IMR-90 (cell line): ENCODE data around the gene FOXK1. TPM values are rescaled to one million over a fixed set of nuclear protein-coding genes. Genes with fewer than 3 reads are reported as not detected.

ENCODE experiments used
- ATAC-seq: fragments of 200-7000 bp; cut with Tn5 transposase; 2 replicates; pipeline ENCODE4 v1.9.1; 2020; ENCODE audit warnings: low read depth, mild to moderate bottlenecking, moderate library complexity
- BruUV-seq: library from RNA; stranded (reverse); fragments of 400-500 nt; replicated peaks from 2 replicates; lab custom pipeline; 2021; lab: Mats Ljungman, UMichigan
- CTCF ChIA-PET: fragments of 300-600 bp; formaldehyde crosslinking; extraction: SDS; loops from one replicate; lab custom pipeline; 2021; ENCODE audit warnings: antibody characterized with exemption; lab: Yijun Ruan, JAX
- POLR2A ChIA-PET: fragments of 300-600 bp; sonication (Branson Sonifier 250); formaldehyde crosslinking; loops from one replicate; lab custom pipeline; 2022; ENCODE audit warnings: antibody characterized with exemption; ENCODE audit not compliant: unreplicated experiment; lab: Charles Lee
- DNase-seq: peaks from one replicate; pipeline ENCODE4 v3.0.0; 2013
- H2AFZ ChIP-seq: replicated peaks from 2 replicates; pipeline ENCODE3; 2013; ENCODE audit warnings: low read length, mild to moderate bottlenecking; ENCODE audit not compliant: poor library complexity
- H2AK5ac ChIP-seq: 2 replicates; pipeline ENCODE4 v1.6.1; 2013; ENCODE audit warnings: low read depth, low read length, inconsistent platforms
- H2AK9ac ChIP-seq: replicated peaks from 2 replicates; pipeline ENCODE3; 2013; ENCODE audit warnings: mild to moderate bottlenecking, low read depth, low read length, moderate library complexity; ENCODE audit not compliant: poor library complexity
- H2BK120ac ChIP-seq: 2 replicates; pipeline ENCODE4 v1.6.1; 2013; ENCODE audit warnings: low read depth, low read length, inconsistent platforms
- H2BK15ac ChIP-seq: 3 replicates; pipeline ENCODE4 v1.6.1; 2013; ENCODE audit warnings: low read depth, low read length, inconsistent platforms
- H2BK20ac ChIP-seq: 2 replicates; pipeline ENCODE4 v1.6.1; 2013; ENCODE audit warnings: low read depth, mild to moderate bottlenecking, inconsistent platforms, low read length, moderate library complexity
- H2BK5ac ChIP-seq: 2 replicates; pipeline ENCODE4 v1.6.1; 2013; ENCODE audit warnings: mild to moderate bottlenecking, low read depth, low read length, inconsistent platforms; ENCODE audit not compliant: poor library complexity, severe bottlenecking
- H3K14ac ChIP-seq: replicated peaks from 2 replicates; pipeline ENCODE4 v1.6.1; 2013; ENCODE audit warnings: low read depth, low read length, inconsistent platforms
- H3K18ac ChIP-seq: 2 replicates; pipeline ENCODE4 v1.6.1; 2013; ENCODE audit warnings: low read depth, low read length, control low read depth
- H3K23ac ChIP-seq: 2 replicates; pipeline ENCODE4 v1.6.1; 2013; ENCODE audit warnings: low read depth, low read length, inconsistent platforms
- H3K27ac ChIP-seq: 2 replicates; pipeline ENCODE4 v1.5.1; 2013; ENCODE audit warnings: mild to moderate bottlenecking, control low read depth, low read length; ENCODE audit not compliant: insufficient read depth
- H3K27me3 ChIP-seq: 2 replicates; pipeline ENCODE4 v1.6.1; 2013; ENCODE audit warnings: low read length; ENCODE audit not compliant: control insufficient read depth, insufficient read depth
- H3K36me3 ChIP-seq: 2 replicates; pipeline ENCODE4 v1.6.1; 2013; ENCODE audit warnings: low read length, mixed read lengths; ENCODE audit not compliant: control insufficient read depth, insufficient read depth
- H3K4ac ChIP-seq: 2 replicates; pipeline ENCODE4 v1.6.1; 2013; ENCODE audit warnings: low read depth, low read length, inconsistent platforms
- H3K4me1 ChIP-seq: 2 replicates; pipeline ENCODE4 v1.6.1; 2013; ENCODE audit warnings: low read length, mixed read lengths; ENCODE audit not compliant: control insufficient read depth, insufficient read depth
- H3K4me2 ChIP-seq: 2 replicates; pipeline ENCODE4 v1.6.1; 2013; ENCODE audit warnings: low read depth, mild to moderate bottlenecking, control low read depth, low read length, moderate library complexity
- H3K4me3 ChIP-seq: 2 replicates; pipeline ENCODE4 v1.5.1; 2013; ENCODE audit warnings: low read depth, mild to moderate bottlenecking, control low read depth, low read length, moderate library complexity; ENCODE audit not compliant: insufficient read depth
- H3K56ac ChIP-seq: 2 replicates; pipeline ENCODE4 v1.6.1; 2013; ENCODE audit warnings: low read length, inconsistent platforms; ENCODE audit not compliant: insufficient read depth; ENCODE audit errors: extremely low read depth
- H3K79me1 ChIP-seq, 2 experiments: 2 replicates each; pipeline ENCODE4 v1.6.1; 2013; ENCODE audit warnings: low read length in 2 of 2, inconsistent platforms in 1 of 2, low read depth in 1 of 2
- H3K9ac ChIP-seq: 2 replicates; pipeline ENCODE4 v1.6.1; 2013; ENCODE audit warnings: low read depth, low read length, control low read depth
- H3K9me1 ChIP-seq: 2 replicates; pipeline ENCODE4 v1.6.1; 2013; ENCODE audit warnings: low read length, inconsistent platforms; ENCODE audit not compliant: insufficient read depth
- H3K9me3 ChIP-seq: 2 replicates; pipeline ENCODE4 v1.6.1; 2013; ENCODE audit warnings: low read length; ENCODE audit not compliant: control insufficient read depth, insufficient read depth
- H4K20me1 ChIP-seq: 2 replicates; pipeline ENCODE4 v1.6.1; 2013; ENCODE audit warnings: low read length, inconsistent platforms; ENCODE audit not compliant: insufficient read depth
- H4K5ac ChIP-seq: 2 replicates; pipeline ENCODE4 v1.6.1; 2013; ENCODE audit warnings: mild to moderate bottlenecking, low read depth, low read length, control low read depth
- H4K8ac ChIP-seq, 2 experiments: 2 replicates each; pipeline ENCODE4 v1.6.1; 2013; ENCODE audit warnings: low read depth in 2 of 2, low read length in 2 of 2, control low read depth in 1 of 2, inconsistent platforms in 1 of 2
- H4K91ac ChIP-seq: 2 replicates; pipeline ENCODE4 v1.6.1; 2013; ENCODE audit warnings: low read depth, low read length, inconsistent platforms; ENCODE audit not compliant: insufficient read depth
- MAFK ChIP-seq: IDR thresholded peaks from 2 replicates; pipeline ENCODE4 v1.6.1; 2012; ENCODE audit warnings: low read depth, low read length, improper control_type of control experiment
- MAZ ChIP-seq: IDR thresholded peaks from 2 replicates; pipeline ENCODE4 v1.6.1; 2012; ENCODE audit warnings: low read depth, mild to moderate bottlenecking, low read length, improper control_type of control experiment, moderate library complexity, borderline replicate concordance
- SMC3 ChIP-seq: fragments of 150-350 bp; IDR thresholded peaks from 2 replicates; pipeline ENCODE4 v1.6.1; 2016; ENCODE audit warnings: low read depth, mild to moderate bottlenecking, antibody characterized with exemption, low read length, moderate library complexity
- WGBS, 2 experiments: methylation state at CpG; one replicate each; pipeline versions ENCODE4 v1.1.5 to v1.1.7; 2013; ENCODE audit warnings: missing lambda C conversion rate in 2 of 2; ENCODE audit not compliant: insufficient read length in 1 of 2; ENCODE audit errors: extremely low coverage in 2 of 2; 5-methylcytosine and 5-hydroxymethylcytosine counted together
- dilution Hi-C: fragments of 300-500 bp; cut with HindIII; formaldehyde crosslinking; loops from one replicate; pipeline ENCODE4 v1.14.3; 2018; ENCODE audit warnings: low sequenced_read_pairs; ENCODE audit not compliant: unreplicated experiment
- in situ Hi-C: fragments of 300-500 bp; cut with MboI; formaldehyde crosslinking; loops from 3 replicates; pipeline ENCODE4 v1.14.3; 2019; ENCODE audit warnings: low sequenced_read_pairs, inconsistent platforms, mixed read lengths
- intact Hi-C: fragments of 100-400 bp; cut with micrococcal nuclease; formaldehyde crosslinking; loops from 2 replicates; pipeline ENCODE4 v1.10.0; 2022
- polyA plus RNA-seq, 3 experiments: library from polyadenylated mRNA; depleted of rRNA; stranded (reverse); fragments of >200 nt; gene quantifications; 2 replicates each; pipeline ENCODE4 v1.2.3, GENCODE V29; 2012; ENCODE audit warnings: low replicate concordance in 1 of 3
- total RNA-seq: library from RNA; depleted of rRNA; stranded (reverse); fragments of >200 nt; gene quantifications from 2 replicates; pipeline ENCODE4 v1.2.3, GENCODE V29; 2012
- TF ChIP-seq, protein P1 (sequence below): fragments of 150-350 bp; IDR thresholded peaks from 2 replicates; pipeline ENCODE4 v1.6.1; 2017; ENCODE audit warnings: mild to moderate bottlenecking, antibody characterized with exemption, low read length, low read depth

The FOXK1 gene
- total and polyA plus RNA-seq, 2 of the 4 experiments (the other 2 are of a cell fraction) = 4.3 to 8.8 TPM

DNA sequence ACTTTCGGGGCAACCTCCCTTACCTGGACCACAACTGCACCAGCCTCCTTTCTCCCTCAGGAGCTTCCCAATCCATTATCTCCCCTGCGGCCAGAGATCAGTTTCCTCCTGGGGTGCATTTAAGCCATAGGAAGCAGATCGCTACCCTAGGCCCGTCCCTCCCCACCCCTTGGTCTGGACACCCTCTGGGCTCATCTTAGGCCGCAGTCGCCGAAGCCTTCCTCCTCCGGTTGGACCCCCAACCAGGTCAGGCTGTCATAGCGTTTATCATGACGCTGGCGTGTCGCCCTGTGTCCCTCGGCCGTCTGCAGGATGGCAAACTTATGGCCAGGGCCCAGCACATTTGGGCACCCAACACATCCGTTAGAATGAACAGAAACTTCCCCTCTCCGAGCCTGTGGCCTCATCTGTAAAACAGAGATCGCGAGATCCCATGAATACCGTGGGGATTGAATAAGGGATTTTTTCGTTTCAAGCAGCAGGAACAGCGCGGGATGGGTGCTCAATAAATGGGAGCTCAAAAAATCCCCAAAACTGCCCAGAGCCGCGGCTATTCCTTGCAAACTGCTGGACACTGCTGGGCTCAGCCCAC lies 92.7 kb downstream of the FOXK1 start:
- Histone ChIP-seq H3K4me1 (peaks cover 4% of the 10 kb centered on the region; the same call in 1 of the 2 replicates), H4K20me1 (peaks cover 20% of the 10 kb centered on the region), H2AK5ac (peak overlapping the region; percentile 74), H2BK15ac (no peak overlapping the region), H4K91ac (peak overlapping the region; percentile 82), H4K8ac (peak overlapping the region; percentile 95 to 97), H2BK120ac (peak overlapping the region; percentile 13), H3K9me1 (peaks cover 10% of the 10 kb centered on the region; the same call in 1 of the 2 replicates), H3K4ac (peak overlapping the region; percentile 88), H3K79me1 (peaks cover 13 to 61% of the 10 kb centered on the region in 2 experiments), H3K27me3 (no peaks in the 10 kb centered on the region), H2AK9ac (peak overlapping the region; percentile 94), H4K5ac (peak overlapping the region; percentile 69), H3K9me3 (no peaks in the 10 kb centered on the region), H3K4me2 (peak overlapping the region; percentile 89), H3K23ac (peak overlapping the region; percentile 88), H3K14ac (peak overlapping the region; percentile 88), H2BK20ac (0 out of 2 replicates have a peak overlapping the region, but pooled peaks have one; percentile 12), H3K9ac (peak overlapping the region; percentile 66), H3K36me3 (peaks cover 5% of the 10 kb centered on the region), H3K18ac (peak overlapping the region; percentile 14; the same call in 1 of the 2 replicates), H2BK5ac (peak overlapping the region; percentile 63), H3K4me3 (peak overlapping the region; percentile 83), H3K27ac (peak overlapping the region; percentile 69), H2AFZ (peak overlapping the region; percentile 97), H3K56ac (peak overlapping the region; percentile 94)
- dilution Hi-C loops = no loop called here
- 0% methylated on average over 2 of the region's 24 CpGs; no CpG with 5 or more reads in 1 of the 2 experiments for WGBS, 2 experiments
- intact Hi-C loops = loop anchor here (1.0 to 10.0 kb wide), 3 partner anchors 29 to 160 kb away; no protein-coding TSS in a partner anchor
- ATAC-seq (peak; percentile 56), DNase-seq (peak; percentile 75)
- ChIA-PET CTCF (no interaction called here), POLR2A (interaction anchor here (1.0 to 1.2 kb wide), 4 partner anchors 10 to 161 kb away, joined by 3 to 17 read pairs (median 4); no protein-coding TSS in a partner anchor)
- no TSS peak for BruUV-seq
- TF ChIP-seq, protein P1, sequence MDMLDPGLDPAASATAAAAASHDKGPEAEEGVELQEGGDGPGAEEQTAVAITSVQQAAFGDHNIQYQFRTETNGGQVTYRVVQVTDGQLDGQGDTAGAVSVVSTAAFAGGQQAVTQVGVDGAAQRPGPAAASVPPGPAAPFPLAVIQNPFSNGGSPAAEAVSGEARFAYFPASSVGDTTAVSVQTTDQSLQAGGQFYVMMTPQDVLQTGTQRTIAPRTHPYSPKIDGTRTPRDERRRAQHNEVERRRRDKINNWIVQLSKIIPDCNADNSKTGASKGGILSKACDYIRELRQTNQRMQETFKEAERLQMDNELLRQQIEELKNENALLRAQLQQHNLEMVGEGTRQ = no peak
- TF ChIP-seq SMC3 = no peak
- no peak for TF ChIP-seq MAFK
- TF ChIP-seq MAZ = no peak
- in situ Hi-C loops = loop anchor here (25.0 kb wide), 1 partner anchor 1912 kb away; no protein-coding TSS in a partner anchor
